Measurements from ENCODE around the gene CRYM. TPM values are rescaled to one million over a fixed set of nuclear protein-coding genes. Genes with fewer than 3 reads are reported as not detected.

Gene CRYM
- total and polyA plus RNA-seq, 2 donors (not counting 3 experiments of a cell fraction or from before 2014, with no cell fraction given), result not detected

- Histone ChIP-seq H3K9me3 (replicated peaks; ENCODE audit: control insufficient read depth, insufficient read depth, low read length) (no peaks in the 10 kb centered on the region), H3K4me2 (ENCODE audit: insufficient read depth, low read length) (no peak overlapping the region), H2AFZ (ENCODE audit: low read depth, low read length) (no peak overlapping the region), H3K9ac (replicated peaks; ENCODE audit: extremely low read depth, insufficient read depth, low read length) (no peak overlapping the region), H3K27me3 (ENCODE audit: control insufficient read depth in 2 of 2, insufficient read depth in 2 of 2, low read length in 2 of 2) (peaks cover 5 to 8% of the 10 kb centered on the region in 2 experiments), H3K9me1 (replicated peaks; ENCODE audit: control insufficient read depth, extremely low read depth, insufficient read depth, low read length) (no peaks in the 10 kb centered on the region), H4K20me1 (replicated peaks; ENCODE audit: control insufficient read depth, extremely low read depth, insufficient read depth, low read length) (no peaks in the 10 kb centered on the region), H3K36me3 (ENCODE audit: control insufficient read depth in 2 of 2, extremely low read depth in 1 of 2, insufficient read depth in 2 of 2, low read length in 2 of 2) (no peaks in the 10 kb centered on the region), H3K79me2 (ENCODE audit: control insufficient read depth, insufficient read depth, low read length) (no peaks in the 10 kb centered on the region), H3K27ac (ENCODE audit: insufficient read depth, low read depth, low read length) (no peak overlapping the region), H3K4me3 (replicated peaks in 1 of 3; ENCODE audit: insufficient read depth in 1 of 3, low read depth in 1 of 3, low read length in 3 of 3) (no peak overlapping the region), H3K4me1 (ENCODE audit: control insufficient read depth, extremely low read depth, insufficient read depth, low read length) (no peaks in the 10 kb centered on the region)
- ChIA-PET POLR2A (no interaction called here), CTCF (interaction anchor here (1.4 kb wide), 1 partner anchor 58 kb away, joined by 4 read pairs; no protein-coding TSS in a partner anchor)
- intact Hi-C loops (cut with micrococcal nuclease), result no loop called here
- dilution Hi-C loops (cut with MboI; ENCODE audit: extremely low pct_ligation_motif_present, low sequenced_read_pairs), result no loop called here
- TF ChIP-seq CTCF (IDR thresholded peaks at IDR 0.05; ENCODE audit: extremely low read depth in 1 of 2, insufficient read depth in 1 of 2, low read depth in 1 of 2, low read length in 2 of 2) (no peak), MYC (IDR thresholded peaks at IDR 0.05; ENCODE audit: low read depth, low read length) (no peak), POLR2AphosphoS5 (IDR thresholded peaks at IDR 0.05; ENCODE audit: insufficient read depth, low read depth, low read length) (no peak), MAX (IDR thresholded peaks at IDR 0.05; ENCODE audit: insufficient read depth, insufficient read length) (no peak), FOS (IDR thresholded peaks at IDR 0.05; ENCODE audit: borderline replicate concordance, insufficient read depth, low read length) (no peak), JUN (IDR thresholded peaks at IDR 0.05; ENCODE audit: borderline replicate concordance, insufficient read depth, insufficient read length, low read depth) (no peak), GATA2 (IDR thresholded peaks at IDR 0.05; ENCODE audit: insufficient read depth, insufficient read length, low read depth, low read length) (no peak), POLR2A (IDR thresholded peaks at IDR 0.05; ENCODE audit: low read depth, low read length) (no peak), EZH2 (IDR thresholded peaks at IDR 0.05; ENCODE audit: borderline replicate concordance, low read depth, low read length, severe bottlenecking) (no peak)
- FAIRE-seq (no peak), DNase-seq (ENCODE audit: low read depth, low spot score) (no peak)
- BruUV-seq (replicated peaks), result no TSS peak
Measured at GRCh38 chr16:21242756-21243155, 35.3 kb downstream of the CRYM start.

Measured in endothelial cell of umbilical vein (primary cell).